H1 (cell line): Measurements from ENCODE around the gene VAV2. TPM values are rescaled to one million over a fixed set of nuclear protein-coding genes. Genes with fewer than 3 reads are reported as not detected.

Source experiments
- ASH2L ChIP-seq: fragments of 200-600, 300-600 bp; sonication (generic); IDR thresholded peaks from one replicate; pipeline ENCODE4 v1.7.1; 2017; ENCODE audit warnings: low read length
- ATF3 ChIP-seq: IDR thresholded peaks from 2 replicates; pipeline ENCODE4 v1.6.1; 2011; ENCODE audit warnings: low read depth, mild to moderate bottlenecking, low read length; ENCODE audit not compliant: insufficient read depth
- CHD1 ChIP-seq: IDR thresholded peaks from 2 replicates; pipeline ENCODE4 v1.6.1; 2012; ENCODE audit warnings: low read depth, low read length, improper control_type of control experiment
- CHD7 ChIP-seq: fragments of 300-600 bp; sonication (generic); IDR thresholded peaks from 2 replicates; pipeline ENCODE4 v1.7.1; 2012; ENCODE audit warnings: low read length, moderate library complexity, mild to moderate bottlenecking, inconsistent platforms; ENCODE audit not compliant: insufficient replicate concordance
- E2F6 ChIP-seq: IDR thresholded peaks from 2 replicates; pipeline ENCODE4 v1.6.1; 2012; ENCODE audit warnings: inconsistent platforms
- EP300 ChIP-seq, 2 experiments: IDR thresholded peaks; 1 replicate in 1 of 2; 2 replicates in 1 of 2; pipeline ENCODE4 v1.6.1; 2011 to 2012; ENCODE audit warnings: low read depth in 2 of 2, low read length in 2 of 2, mild to moderate bottlenecking in 2 of 2, borderline replicate concordance in 1 of 2, inconsistent platforms in 1 of 2, moderate library complexity in 1 of 2
- KDM1A ChIP-seq: fragments of 200-600, 300-600 bp; sonication (generic); IDR thresholded peaks from 2 replicates; pipeline ENCODE4 v1.7.1; 2016; ENCODE audit warnings: mild to moderate bottlenecking, low read length, borderline replicate concordance
- KDM4A ChIP-seq: IDR thresholded peaks from one replicate; pipeline ENCODE4 v1.7.1; 2012; ENCODE audit warnings: low read depth, mild to moderate bottlenecking, moderate library complexity, low read length, inconsistent platforms; ENCODE audit not compliant: severe bottlenecking
- POU5F1 ChIP-seq: IDR thresholded peaks from 2 replicates; pipeline ENCODE4 v1.6.1; 2011; ENCODE audit warnings: low read depth, mild to moderate bottlenecking, low read length, moderate library complexity
- polyA plus RNA-seq, 7 experiments: library from polyadenylated mRNA; depleted of rRNA in 3 of 7; stranded (reverse) in 5 of 7; unstranded in 2 of 7; fragments of >200 nt in 5 of 7; fragments of 200-250 nt in 2 of 7; gene quantifications; 1 replicate in 5 of 7; 2 replicates in 1 of 7; 4 replicates in 1 of 7; pipeline versions ENCODE4 v1.2.1 to v1.2.3, GENCODE V29; 2011 to 2013; ENCODE audit warnings: missing spikeins in 2 of 7, mixed read lengths in 2 of 7
- total RNA-seq: library from RNA; stranded (reverse); fragmentation: NEBNext Ultra II Directional; extraction: Animal tissue kit (Norgen Biotek cat#: 25700); gene quantifications from 2 replicates; pipeline ENCODE4 v1.2.1, GENCODE V29; 2021

The VAV2 gene
- total and polyA plus RNA-seq, 2 of the 8 experiments (the other 6 are each of a cell fraction or from before 2014, with no cell fraction given) = 13.6 to 37.6 TPM

- no peak for TF ChIP-seq CHD7
- no peak for TF ChIP-seq CHD1
- no peak for TF ChIP-seq POU5F1
- no peak for TF ChIP-seq KDM1A
- no peak for TF ChIP-seq ATF3
- no peak for TF ChIP-seq KDM4A
- no peak for TF ChIP-seq ASH2L
- TF ChIP-seq E2F6 = no peak
- TF ChIP-seq EP300 (IDR thresholded peaks at IDR 0.05; ENCODE audit: borderline replicate concordance in 1 of 2, low read depth in 2 of 2, low read length in 2 of 2) = no peak
Measured at GRCh38 chr9:133848471-133849109, 143.5 kb downstream of the VAV2 start (continued).
